GM23338 (cell line): ENCODE measurements around the gene MTHFD1L. TPM values are rescaled to one million over a fixed set of nuclear protein-coding genes. Genes with fewer than 3 reads are reported as not detected.

Experiments
- ATAC-seq: fragments of 200-7000 bp; cut with Tn5 transposase; 3 replicates; pipeline ENCODE4 v1.9.1; 2020
- DNase-seq: peaks from one replicate; pipeline ENCODE4 v3.0.0-alpha.2; 2015; ENCODE audit warnings: low spot score
- H2AFZ ChIP-seq: fragments of 200-600 bp; sonication (generic); 2 replicates; pipeline ENCODE4 v1.8.0; 2016; ENCODE audit warnings: antibody characterized with exemption, mild to moderate bottlenecking, moderate library complexity
- H3F3A ChIP-seq: fragments of 200-600 bp; sonication (generic); replicated peaks from 2 replicates; pipeline ENCODE4 v1.8.0; 2017; ENCODE audit warnings: antibody characterized with exemption, mixed run types, low read depth
- H3K27ac ChIP-seq: fragments of 200-600 bp; sonication (generic); 2 replicates; pipeline ENCODE4 v1.6.1; 2016; ENCODE audit warnings: low read depth
- H3K27me3 ChIP-seq: fragments of 200-600 bp; sonication (generic); 2 replicates; pipeline ENCODE4 v1.8.0; 2016; ENCODE audit warnings: mild to moderate bottlenecking, mixed run types, moderate library complexity; ENCODE audit not compliant: insufficient read depth
- H3K36me3 ChIP-seq: fragments of 200-600 bp; sonication (generic); 2 replicates; pipeline ENCODE4 v1.8.0; 2016; ENCODE audit warnings: mild to moderate bottlenecking; ENCODE audit not compliant: insufficient read depth
- H3K4me1 ChIP-seq: fragments of 200-600 bp; sonication (generic); 2 replicates; pipeline ENCODE4 v1.8.0; 2016; ENCODE audit warnings: mild to moderate bottlenecking, moderate library complexity; ENCODE audit not compliant: insufficient read depth
- H3K4me2 ChIP-seq: fragments of 200-600 bp; sonication (generic); 2 replicates; pipeline ENCODE4 v1.7.1; 2017; ENCODE audit warnings: mixed run types
- H3K4me3 ChIP-seq: fragments of 200-600 bp; sonication (generic); 2 replicates; pipeline ENCODE4 v1.6.1; 2016; ENCODE audit warnings: mixed run types
- H3K79me2 ChIP-seq: fragments of 200-600 bp; sonication (generic); replicated peaks from 2 replicates; pipeline ENCODE4 v1.8.0; 2017; ENCODE audit warnings: mild to moderate bottlenecking; ENCODE audit not compliant: insufficient read depth
- H3K9me2 ChIP-seq: fragments of 200-600 bp; sonication (generic); 2 replicates; pipeline ENCODE4 v1.8.0; 2017; ENCODE audit not compliant: insufficient read depth
- H4K20me1 ChIP-seq: fragments of 200-600 bp; sonication (generic); replicated peaks from 2 replicates; pipeline ENCODE4 v1.8.0; 2017; ENCODE audit warnings: mild to moderate bottlenecking; ENCODE audit not compliant: insufficient read depth
- H3K27ac Mint-ChIP-seq: 2 replicates; pipeline ENCODE4 v1.8.0; 2020; ENCODE audit warnings: inconsistent platforms, mild to moderate bottlenecking, moderate library complexity, mixed read lengths
- H3K27me3 Mint-ChIP-seq: 3 replicates; pipeline ENCODE4 v1.8.0; 2022; ENCODE audit warnings: low read depth, mild to moderate bottlenecking, moderate library complexity, mixed read lengths, inconsistent platforms; ENCODE audit not compliant: insufficient read depth, poor library complexity
- H3K36me3 Mint-ChIP-seq: 3 replicates; pipeline ENCODE4 v1.8.0; 2021; ENCODE audit warnings: low read depth, mild to moderate bottlenecking, inconsistent platforms, moderate library complexity, mixed read lengths
- H3K4me1 Mint-ChIP-seq: 3 replicates; pipeline ENCODE4 v1.8.0; 2020; ENCODE audit warnings: mild to moderate bottlenecking, inconsistent platforms, mixed read lengths
- H3K4me3 Mint-ChIP-seq: 3 replicates; pipeline ENCODE4 v1.8.0; 2021; ENCODE audit warnings: moderate library complexity, mild to moderate bottlenecking, inconsistent platforms, mixed read lengths
- H3K9me3 Mint-ChIP-seq: 3 replicates; pipeline ENCODE4 v1.8.0; 2020; ENCODE audit warnings: moderate library complexity, mild to moderate bottlenecking, inconsistent platforms, mixed read lengths
- CREB1 ChIP-seq: fragments of 250-450 bp; sonication (Bioruptor Pico); IDR thresholded peaks from 2 replicates; pipeline ENCODE4 v1.5.0; 2020; ENCODE audit warnings: low read depth, mild to moderate bottlenecking, moderate library complexity
- CTCF ChIP-seq, 2 experiments: fragments of 200-600 bp in 1 of 2; sonication (generic) in 1 of 2; conservative IDR thresholded peaks; 2 replicates each; pipeline versions ENCODE4 v1.5.1 to v1.6.1; 2016 to 2017; ENCODE audit warnings: antibody characterized with exemption in 2 of 2, low read depth in 2 of 2, mild to moderate bottlenecking in 2 of 2, moderate library complexity in 1 of 2
- ETS1 ChIP-seq: IDR thresholded peaks from 2 replicates; pipeline ENCODE4 v1.6.1; 2016; ENCODE audit warnings: antibody characterized with exemption
- EZH2 ChIP-seq: fragments of 200-600 bp; sonication (generic); IDR thresholded peaks from one replicate; pipeline ENCODE4 v1.8.0; 2017; ENCODE audit warnings: antibody characterized with exemption, mild to moderate bottlenecking, low read depth; ENCODE audit not compliant: unreplicated experiment
- EZH2phosphoT487 ChIP-seq: fragments of 200-600 bp; sonication (generic); IDR thresholded peaks from one replicate; pipeline ENCODE4 v1.8.1; 2018; ENCODE audit warnings: antibody characterized with exemption; ENCODE audit not compliant: unreplicated experiment
- JUNB ChIP-seq: IDR thresholded peaks from one replicate; pipeline ENCODE4 v1.6.1; 2016; ENCODE audit warnings: antibody characterized with exemption; ENCODE audit not compliant: unreplicated experiment
- NANOG ChIP-seq: IDR thresholded peaks from 2 replicates; pipeline ENCODE4 v1.6.1; 2016; ENCODE audit warnings: antibody characterized with exemption, borderline replicate concordance
- STAT1 ChIP-seq: IDR thresholded peaks from one replicate; pipeline ENCODE4 v1.6.1; 2016; ENCODE audit warnings: antibody characterized with exemption; ENCODE audit not compliant: unreplicated experiment
- ZNF114 ChIP-seq: fragments of 250-450 bp; sonication (Bioruptor Pico); IDR thresholded peaks from 2 replicates; pipeline ENCODE4 v1.5.0; 2020; ENCODE audit warnings: mild to moderate bottlenecking, moderate library complexity
- ZNF462 ChIP-seq: fragments of 250-450 bp; sonication (Bioruptor Pico); IDR thresholded peaks from 2 replicates; pipeline ENCODE4 v1.5.0; 2020; ENCODE audit warnings: mild to moderate bottlenecking, moderate library complexity
- polyA plus RNA-seq: library from polyadenylated mRNA; unstranded; fragments of >200 nt; fragmentation: Nextera tagmentation; extraction: Ambion mirVana; gene quantifications from 2 replicates; pipeline ENCODE4 v1.2.1, GENCODE V29; 2016
- total RNA-seq: library from RNA; depleted of rRNA; stranded (reverse); fragments of >200 nt; shearing (Covaris generic); gene quantifications from 2 replicates; pipeline ENCODE4 v1.2.3, GENCODE V29; 2014
- TF ChIP-seq, protein P1 (sequence below): IDR thresholded peaks from one replicate; pipeline ENCODE4 v1.6.1; 2018; ENCODE audit warnings: antibody characterized with exemption; ENCODE audit not compliant: unreplicated experiment

The MTHFD1L gene
- total and polyA plus RNA-seq, 2 experiments from 2014 or later = 53.2 to 66.8 TPM

GRCh38 chr6:150900049-150900448 lies 34.5 kb downstream of the MTHFD1L start:
- ATAC-seq (no peak), DNase-seq (no peak)
- Histone ChIP-seq H3K27me3 (no peaks in the 10 kb centered on the region), H3K79me2 (no peaks in the 10 kb centered on the region), H3K36me3 (peaks cover 5% of the 10 kb centered on the region; the same call in 1 of the 2 replicates), H3K4me3 (no peak overlapping the region), H3K27ac (no peak overlapping the region), H4K20me1 (0 out of 2 replicates have a peak, but pooled peaks cover 3% of the 10 kb centered on the region), H3K4me2 (no peak overlapping the region), H3F3A (no peaks in the 10 kb centered on the region), H3K9me2 (0 out of 2 replicates have a peak, but pooled peaks cover under 1% of the 10 kb centered on the region), H3K4me1 (0 out of 2 replicates have a peak, but pooled peaks cover 6% of the 10 kb centered on the region), H2AFZ (no peak overlapping the region)
- Mint-ChIP-seq H3K4me1 (peaks cover 16% of the 10 kb centered on the region), H3K9me3 (no peaks in the 10 kb centered on the region), H3K27ac (no peak overlapping the region), H3K4me3 (no peak overlapping the region), H3K27me3 (no peaks in the 10 kb centered on the region), H3K36me3 (peaks cover 54% of the 10 kb centered on the region)
- TF ChIP-seq, protein P1, sequence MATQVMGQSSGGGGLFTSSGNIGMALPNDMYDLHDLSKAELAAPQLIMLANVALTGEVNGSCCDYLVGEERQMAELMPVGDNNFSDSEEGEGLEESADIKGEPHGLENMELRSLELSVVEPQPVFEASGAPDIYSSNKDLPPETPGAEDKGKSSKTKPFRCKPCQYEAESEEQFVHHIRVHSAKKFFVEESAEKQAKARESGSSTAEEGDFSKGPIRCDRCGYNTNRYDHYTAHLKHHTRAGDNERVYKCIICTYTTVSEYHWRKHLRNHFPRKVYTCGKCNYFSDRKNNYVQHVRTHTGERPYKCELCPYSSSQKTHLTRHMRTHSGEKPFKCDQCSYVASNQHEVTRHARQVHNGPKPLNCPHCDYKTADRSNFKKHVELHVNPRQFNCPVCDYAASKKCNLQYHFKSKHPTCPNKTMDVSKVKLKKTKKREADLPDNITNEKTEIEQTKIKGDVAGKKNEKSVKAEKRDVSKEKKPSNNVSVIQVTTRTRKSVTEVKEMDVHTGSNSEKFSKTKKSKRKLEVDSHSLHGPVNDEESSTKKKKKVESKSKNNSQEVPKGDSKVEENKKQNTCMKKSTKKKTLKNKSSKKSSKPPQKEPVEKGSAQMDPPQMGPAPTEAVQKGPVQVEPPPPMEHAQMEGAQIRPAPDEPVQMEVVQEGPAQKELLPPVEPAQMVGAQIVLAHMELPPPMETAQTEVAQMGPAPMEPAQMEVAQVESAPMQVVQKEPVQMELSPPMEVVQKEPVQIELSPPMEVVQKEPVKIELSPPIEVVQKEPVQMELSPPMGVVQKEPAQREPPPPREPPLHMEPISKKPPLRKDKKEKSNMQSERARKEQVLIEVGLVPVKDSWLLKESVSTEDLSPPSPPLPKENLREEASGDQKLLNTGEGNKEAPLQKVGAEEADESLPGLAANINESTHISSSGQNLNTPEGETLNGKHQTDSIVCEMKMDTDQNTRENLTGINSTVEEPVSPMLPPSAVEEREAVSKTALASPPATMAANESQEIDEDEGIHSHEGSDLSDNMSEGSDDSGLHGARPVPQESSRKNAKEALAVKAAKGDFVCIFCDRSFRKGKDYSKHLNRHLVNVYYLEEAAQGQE = no peak
- TF ChIP-seq STAT1 (no peak), ZNF114 (CRISPR knock-in tag) (no peak), NANOG (no peak), JUNB (no peak), ZNF462 (CRISPR knock-in tag) (no peak), CREB1 (CRISPR knock-in tag) (no peak), ETS1 (no peak), EZH2 (no peak), CTCF (conservative IDR thresholded peaks at IDR 0.05; ENCODE audit: low read depth in 2 of 2) (no peak), EZH2phosphoT487 (no peak)
